B cell (primary cell): ENCODE data around the gene DIPK2A. TPM values are rescaled to one million over a fixed set of nuclear protein-coding genes. Genes with fewer than 3 reads are reported as not detected.
A peak's percentile ranks its signal among the peaks of the same experiment; 100 is the strongest.

Source experiments
- ATAC-seq: fragments of 200-7000 bp; cut with Tn5 transposase; one replicate; pipeline ENCODE4 v1.10.0; 2021; ENCODE audit warnings: low read depth, mild to moderate bottlenecking, moderate number of reproducible peaks, moderate library complexity
- CTCF ChIA-PET: fragments of 350-600 bp; sonication (Branson Sonifier 250); formaldehyde crosslinking; loops from one replicate; lab custom pipeline; 2021; ENCODE audit warnings: antibody characterized with exemption, inconsistent platforms; lab: Charles Lee
- POLR2A ChIA-PET: fragments of 350-600 bp; sonication (Branson Sonifier 250); formaldehyde crosslinking; loops from one replicate; lab custom pipeline; 2021; ENCODE audit warnings: antibody characterized with exemption; lab: Charles Lee
- DNase-seq: peaks from one replicate; pipeline ENCODE4 v3.0.0; 2013
- H2AFZ ChIP-seq: 2 replicates; pipeline ENCODE4 v1.6.1; 2012; ENCODE audit warnings: mild to moderate bottlenecking, low read depth, low read length; ENCODE audit not compliant: insufficient read depth, poor library complexity, severe bottlenecking
- H3K27ac ChIP-seq, 2 donors: 1 replicate in 1 of 2; 2 replicates in 1 of 2; pipeline ENCODE4 v1.5.1; 2012 to 2013; ENCODE audit warnings: low read length in 2 of 2, mild to moderate bottlenecking in 2 of 2, moderate library complexity in 1 of 2
- H3K27me3 ChIP-seq, 4 experiments: fragments of 200-600 bp in 1 of 4; sonication (generic) in 1 of 4; replicated peaks in 1 of 4; 1 replicate in 2 of 4; 2 replicates in 2 of 4; pipeline versions ENCODE4 v1.6.1 to v1.7.0; 2013 to 2016; ENCODE audit warnings: low read length in 3 of 4, mild to moderate bottlenecking in 2 of 4, mixed read lengths in 1 of 4, moderate library complexity in 1 of 4; ENCODE audit not compliant: insufficient read depth in 4 of 4, control insufficient read depth in 3 of 4; ENCODE audit errors: control extremely low read depth in 1 of 4
- H3K36me3 ChIP-seq, 2 experiments: replicated peaks in 1 of 2; 1 replicate in 1 of 2; 2 replicates in 1 of 2; pipeline versions ENCODE4 v1.6.1 to v1.7.1; 2013; ENCODE audit warnings: low read length in 1 of 2; ENCODE audit not compliant: insufficient read depth in 2 of 2, control insufficient read depth in 1 of 2; ENCODE audit errors: control extremely low read depth in 1 of 2, extremely low read depth in 1 of 2
- H3K4me1 ChIP-seq, 2 donors: fragments of 200-600 bp in 1 of 2; sonication (generic) in 1 of 2; 1 replicate in 1 of 2; 2 replicates in 1 of 2; pipeline versions ENCODE4 v1.5.1 to v1.6.1; 2013 to 2017; ENCODE audit warnings: low read length in 2 of 2; ENCODE audit not compliant: control insufficient read depth in 2 of 2, insufficient read depth in 2 of 2
- H3K4me2 ChIP-seq: replicated peaks from 2 replicates; pipeline ENCODE3; 2012; ENCODE audit warnings: mild to moderate bottlenecking, low read depth, low read length; ENCODE audit not compliant: poor library complexity, severe bottlenecking
- H3K4me3 ChIP-seq, 5 experiments: fragments of 200-600 bp in 1 of 5; sonication (generic) in 1 of 5; 1 replicate in 3 of 5; 2 replicates in 2 of 5; pipeline versions ENCODE4 v1.5.1 to v1.7.0; 2011 to 2016; ENCODE audit warnings: low read length in 4 of 5, mild to moderate bottlenecking in 4 of 5, low read depth in 2 of 5, control low read depth in 1 of 5, moderate library complexity in 1 of 5; ENCODE audit not compliant: insufficient read depth in 1 of 5; ENCODE audit errors: control extremely low read depth in 1 of 5, extremely low read depth in 1 of 5
- H3K79me2 ChIP-seq: fragments of 200-600 bp; sonication (generic); one replicate; pipeline ENCODE4 v1.6.0; 2016; ENCODE audit warnings: low read length; ENCODE audit not compliant: control insufficient read depth, insufficient read depth
- H3K9ac ChIP-seq: fragments of 200-600 bp; sonication (generic); 2 replicates; pipeline ENCODE4 v1.6.1; 2017; ENCODE audit warnings: mild to moderate bottlenecking, low read length, moderate library complexity
- H3K9me3 ChIP-seq, 3 donors: one replicate each; pipeline versions ENCODE4 v1.6.1 to v1.7.1; 2013; ENCODE audit warnings: low read length in 2 of 3; ENCODE audit not compliant: control insufficient read depth in 2 of 3, insufficient read depth in 1 of 3; ENCODE audit errors: control extremely low read depth in 1 of 3
- H4K20me1 ChIP-seq: 2 replicates; pipeline ENCODE4 v1.6.0; 2012; ENCODE audit warnings: mild to moderate bottlenecking, low read length; ENCODE audit not compliant: insufficient read depth, control insufficient read depth, poor library complexity, severe bottlenecking
- H3K27ac Mint-ChIP-seq: one replicate; pipeline ENCODE4 v1.8.0; 2021; ENCODE audit warnings: mixed read lengths
- H3K27me3 Mint-ChIP-seq: one replicate; pipeline ENCODE4 v1.8.0; 2021; ENCODE audit warnings: mixed read lengths
- H3K4me1 Mint-ChIP-seq: one replicate; pipeline ENCODE4 v1.8.0; 2021; ENCODE audit warnings: mixed read lengths
- H3K4me3 Mint-ChIP-seq: one replicate; pipeline ENCODE4 v1.8.0; 2021; ENCODE audit warnings: mixed read lengths
- H3K9me3 Mint-ChIP-seq: one replicate; pipeline ENCODE4 v1.8.0; 2022; ENCODE audit warnings: mixed read lengths; ENCODE audit not compliant: insufficient read depth
- CTCF ChIP-seq: fragments of 200-600 bp; IDR thresholded peaks from one replicate; pipeline ENCODE4 v1.8.0; 2022; ENCODE audit warnings: antibody characterized with exemption, mild to moderate bottlenecking
- EZH2 ChIP-seq: IDR thresholded peaks from 2 replicates; pipeline ENCODE4 v1.6.1; 2012; ENCODE audit warnings: borderline replicate concordance, low read depth, mild to moderate bottlenecking, moderate library complexity, low read length; ENCODE audit not compliant: insufficient read depth, poor library complexity, severe bottlenecking
- WGBS: methylation state at CpG from one replicate; pipeline ENCODE4 v1.1.5; 2013; ENCODE audit warnings: missing lambda C conversion rate; ENCODE audit not compliant: insufficient coverage; 5-methylcytosine and 5-hydroxymethylcytosine counted together
- intact Hi-C: fragments of 100-400 bp; cut with micrococcal nuclease; formaldehyde crosslinking; loops from one replicate; pipeline ENCODE4 v1.10.0; 2022
- polyA plus RNA-seq: library from polyadenylated mRNA; depleted of rRNA; stranded (reverse); fragments of >200 nt; gene quantifications from 2 replicates; pipeline ENCODE4 v1.2.3, GENCODE V29; 2012
- total RNA-seq, 2 donors: library from RNA; stranded (reverse); fragments of 120-200 nt in 1 of 2; gene quantifications; 1 replicate in 1 of 2; 2 replicates in 1 of 2; pipeline versions ENCODE4 v1.2.3 to v1.2.4, GENCODE V29; 2013 to 2022

Gene DIPK2A
- total and polyA plus RNA-seq, 2 donors (not counting 1 experiment from before 2014, with no cell fraction given), result 16.3 to 55.3 TPM

- H3K4me2 ChIP-seq, result no peak overlapping the region
- no peaks in the 10 kb centered on the region for H3K9me3 Mint-ChIP-seq
Observed at GRCh38 chr3:143998266-143998665, 26.6 kb downstream of the DIPK2A start.

GRCh38 chr3:144003051-144003450, 31.4 kb downstream of the DIPK2A start:
- Histone ChIP-seq H4K20me1 (no peaks in the 10 kb centered on the region), H3K4me2 (no peak overlapping the region), H2AFZ (no peak overlapping the region), H3K4me3 (no peak overlapping the region), H3K9ac (no peak overlapping the region), H3K79me2 (no peaks in the 10 kb centered on the region), H3K36me3 (no peaks in the 10 kb centered on the region), H3K27me3 (no peaks in the 10 kb centered on the region), H3K27ac (no peak overlapping the region), H3K9me3 (no peaks in the 10 kb centered on the region), H3K4me1 (peaks cover 0 to 5% of the 10 kb centered on the region in 2 donors)
- H3K27ac Mint-ChIP-seq, result no peak overlapping the region
- peaks cover 8% of the 10 kb centered on the region for H3K4me1 Mint-ChIP-seq
- CTCF ChIA-PET, result no interaction called here
- intact Hi-C loops, result no loop called here
- DNase-seq, result no peak
- WGBS, result no CpG with 5 or more reads among the region's 1 CpG
- H3K27me3 Mint-ChIP-seq, result no peaks in the 10 kb centered on the region
- no peak for ATAC-seq
- H3K4me3 Mint-ChIP-seq, result no peak overlapping the region
- TF ChIP-seq EZH2, result no peak
- no peak for TF ChIP-seq CTCF
- no peaks in the 10 kb centered on the region for H3K9me3 Mint-ChIP-seq
- POLR2A ChIA-PET, result no interaction called here

More at GRCh38 chr3:143998266-143998665, 26.6 kb downstream of the DIPK2A start:
- H3K27me3 ChIP-seq, result no peaks in the 10 kb centered on the region
- intact Hi-C loops, result no loop called here
- peaks cover 0 to 5% of the 10 kb centered on the region in 2 donors for H3K4me1 ChIP-seq
- H2AFZ ChIP-seq, result no peak overlapping the region
- no peak overlapping the region for H3K27ac Mint-ChIP-seq
- H3K9ac ChIP-seq, result no peak overlapping the region
- TF ChIP-seq CTCF, result no peak
- no peak for TF ChIP-seq EZH2
- no peaks in the 10 kb centered on the region for H3K79me2 ChIP-seq
- ChIA-PET CTCF (interaction anchor here (1.5 to 1.8 kb wide), 2 partner anchors 14 to 23 kb away, joined by 3 to 5 read pairs; no protein-coding TSS in a partner anchor), POLR2A (no interaction called here)
- peaks cover 3 to 5% of the 10 kb centered on the region in 2 experiments for H3K36me3 ChIP-seq
- H3K27ac ChIP-seq, result no peak overlapping the region
- no peaks in the 10 kb centered on the region for H3K9me3 ChIP-seq
- peaks cover 23% of the 10 kb centered on the region for H3K4me1 Mint-ChIP-seq
- no peaks in the 10 kb centered on the region for H4K20me1 ChIP-seq
- H3K27me3 Mint-ChIP-seq, result no peaks in the 10 kb centered on the region
- no CpG with 5 or more reads among the region's 6 CpGs for WGBS
- no peak overlapping the region for H3K4me3 ChIP-seq
- DNase-seq (peak; percentile 31), ATAC-seq (peak; percentile 41)
- peak overlapping the region; percentile 33 for H3K4me3 Mint-ChIP-seq
